GM21360 (cell line): ENCODE measurements around the gene C6orf47.

Experiments used
- ATAC-seq: cut with Tn5 transposase; IDR thresholded peaks from one replicate; pipeline ENCODE4 v1.9.1; 2021; ENCODE audit warnings: mild to moderate bottlenecking, moderate library complexity; ENCODE audit not compliant: unreplicated experiment

C6orf47 gene

GRCh38 chr6:31689249-31690110, 28.9 kb upstream of the C6orf47 start:
- no peak for ATAC-seq

- ATAC-seq: no peak
Observed at GRCh38 chr6:31687860-31688693, 27.5 kb upstream of the C6orf47 start.

GRCh38 chr6:31687321-31687720, 26.7 kb upstream of the C6orf47 start:
- ATAC-seq: no peak

- ATAC-seq: no peak
Observed at GRCh38 chr6:31686483-31686882, 25.9 kb upstream of the C6orf47 start.

- ATAC-seq: no peak
Observed at GRCh38 chr6:31683591-31683990, 23.0 kb upstream of the C6orf47 start.

GRCh38 chr6:31681135-31681671, 20.6 kb upstream of the C6orf47 start:
- no peak for ATAC-seq

GRCh38 chr6:31680226-31681134, 19.9 kb upstream of the C6orf47 start, which contains the start of gene LY6G5C:
Gene LY6G5C (minus strand): TSS chr6:31681067. CDS start chr6:31680373, 694 bp downstream.
- ATAC-seq: no peak

GRCh38 chr6:31677955-31678354, 17.4 kb upstream of the C6orf47 start:
- no peak for ATAC-seq

GRCh38 chr6:31676904-31677303, 16.3 kb upstream of the C6orf47 start:
- ATAC-seq: no peak

GRCh38 chr6:31676322-31676903, 15.8 kb upstream of the C6orf47 start:
- ATAC-seq: no peak

GRCh38 chr6:31669676-31670075, 9.1 kb upstream of the C6orf47 start, which contains the start of gene LY6G5B:
Gene LY6G5B (plus strand): TSS chr6:31669976. CDS start chr6:31670951, 975 bp downstream.
- no peak for ATAC-seq

- ATAC-seq: no peak
Observed at GRCh38 chr6:31666337-31666965, 5.9 kb upstream of the C6orf47 start.

GRCh38 chr6:31665501-31666336, 5.1 kb upstream of the C6orf47 start, which contains the start of gene CSNK2B:
Gene CSNK2B (plus strand): TSS chr6:31666080. CDS start chr6:31666832, 752 bp downstream.
- peak; percentile 70 for ATAC-seq

GRCh38 chr6:31664790-31665500, 4.4 kb upstream of the C6orf47 start, which contains the start of gene GPANK1:
Gene GPANK1 (minus strand): TSS chr6:31664997. CDS start chr6:31664478, 519 bp downstream.
- peak; percentile 27 for ATAC-seq

- no peak for ATAC-seq
Observed at GRCh38 chr6:31663961-31664789, 3.6 kb upstream of the C6orf47 start.

GRCh38 chr6:31663126-31663960, 2.8 kb upstream of the C6orf47 start:
- ATAC-seq: no peak
